GM21447 (cell line): Measurements from ENCODE around the gene UIMC1.

ENCODE experiments used
- ATAC-seq: cut with Tn5 transposase; IDR thresholded peaks from one replicate; pipeline ENCODE4 v1.9.1; 2021; ENCODE audit not compliant: unreplicated experiment

Gene UIMC1

DNA sequence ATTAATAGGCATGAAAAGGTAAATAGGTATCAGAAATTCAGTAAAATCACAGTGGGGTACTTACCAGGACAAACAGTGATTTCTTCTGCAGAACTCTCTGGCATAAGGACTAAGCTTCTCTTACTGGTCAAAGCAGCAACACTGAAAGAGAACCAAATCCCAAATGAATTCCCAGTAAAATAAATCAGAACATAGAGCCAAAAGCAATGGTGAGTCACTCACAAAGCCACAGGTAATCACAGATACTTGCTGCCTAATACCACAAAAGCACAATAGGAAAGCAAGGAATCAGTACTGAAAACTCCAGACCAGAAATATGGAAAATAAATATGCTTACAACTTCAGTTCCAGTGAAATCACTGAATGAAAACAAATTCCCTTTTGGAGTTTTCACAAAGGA, 50.7 kb downstream of the UIMC1 start:
- ATAC-seq, result no peak

DNA sequence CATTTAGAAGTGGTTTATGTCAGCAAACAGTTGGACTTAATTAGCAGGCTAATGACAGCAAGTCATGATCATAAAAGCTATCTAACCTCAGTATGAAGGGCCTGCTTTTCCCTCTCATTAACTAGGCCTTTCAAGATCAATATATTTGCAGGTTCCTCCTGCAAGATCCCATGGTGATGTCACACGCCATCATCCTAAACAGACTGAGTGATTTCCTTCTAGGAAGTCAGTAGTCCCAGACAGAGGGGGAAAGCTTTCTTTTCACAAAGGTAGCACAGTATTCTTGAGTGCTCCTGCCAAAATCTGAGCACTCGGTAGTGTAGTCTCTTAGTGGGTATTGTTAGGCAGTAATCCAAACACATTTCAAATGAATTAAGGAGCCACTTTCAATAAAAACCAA, 52.5 kb downstream of the UIMC1 start:
- ATAC-seq, result no peak

GRCh38 chr5:176952531-176953193, 53.9 kb downstream of the UIMC1 start:
- ATAC-seq, result no peak

- no peak for ATAC-seq
These were observed 58.1 kb downstream of the UIMC1 start for GRCh38 chr5:176948458-176948857.

GRCh38 chr5:176947847-176948246, 58.7 kb downstream of the UIMC1 start:
- ATAC-seq, result no peak

- no peak for ATAC-seq
These were observed 62.3 kb downstream of the UIMC1 start for GRCh38 chr5:176944268-176944667.

- ATAC-seq, result no peak
These were observed 62.8 kb downstream of the UIMC1 start for GRCh38 chr5:176943816-176944215.

DNA sequence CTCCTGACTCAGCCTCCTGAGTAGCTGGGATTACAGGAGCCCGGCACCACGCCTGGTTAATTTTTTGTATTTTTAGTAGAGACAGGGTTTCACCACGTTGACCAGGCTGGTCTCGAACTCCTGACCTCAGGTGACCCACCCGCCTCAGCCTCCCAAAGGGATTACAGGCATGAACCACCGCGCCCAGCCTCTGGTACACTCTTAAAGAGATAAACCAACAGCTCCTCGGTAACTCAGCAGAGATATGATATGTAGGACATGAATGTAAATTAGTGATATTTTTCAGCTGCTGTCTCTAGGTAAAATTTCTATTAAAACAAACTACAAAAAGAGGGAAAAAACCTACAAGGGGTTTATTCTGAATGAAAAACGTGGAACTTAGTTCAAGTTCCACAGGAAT, 64.6 kb downstream of the UIMC1 start:
- ATAC-seq, result no peak

DNA sequence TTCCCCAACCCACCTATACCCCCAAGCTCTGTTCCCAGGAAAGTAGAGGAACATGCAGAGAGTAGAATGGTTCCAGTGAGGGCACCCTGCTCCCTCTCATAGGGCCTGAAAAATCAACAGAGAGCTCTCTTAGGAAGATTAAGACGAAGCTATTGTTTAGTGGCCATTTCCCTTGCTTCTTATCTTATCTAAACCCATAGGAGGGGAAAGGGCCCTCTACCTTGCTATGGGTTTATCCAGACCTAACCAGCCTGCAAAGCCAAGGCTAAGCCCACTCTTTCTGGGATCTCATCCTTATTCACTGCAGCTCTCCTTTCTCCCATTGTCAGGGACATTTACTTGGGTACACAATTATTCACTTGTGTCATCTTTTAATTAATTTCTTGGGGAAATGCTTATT, 68.1 kb downstream of the UIMC1 start:
- no peak for ATAC-seq

DNA sequence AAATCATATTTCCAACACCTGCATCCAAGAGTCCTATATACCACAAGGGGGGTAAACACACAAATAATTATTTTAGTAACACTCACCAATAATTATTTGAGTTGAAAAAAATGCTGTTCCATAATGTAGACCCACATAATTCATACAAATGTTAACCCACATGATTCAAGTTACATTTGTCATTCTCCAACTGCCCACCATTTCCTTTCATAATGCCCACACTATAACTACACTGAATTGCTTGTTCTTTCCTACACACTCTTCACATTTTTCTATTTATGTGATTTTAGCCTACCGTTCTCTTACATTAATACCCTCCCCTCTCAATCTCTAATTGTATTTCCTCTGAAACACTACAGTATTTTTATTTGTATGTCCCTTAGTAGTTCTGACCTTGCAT, 71.6 kb downstream of the UIMC1 start:
- ATAC-seq, result no peak

DNA sequence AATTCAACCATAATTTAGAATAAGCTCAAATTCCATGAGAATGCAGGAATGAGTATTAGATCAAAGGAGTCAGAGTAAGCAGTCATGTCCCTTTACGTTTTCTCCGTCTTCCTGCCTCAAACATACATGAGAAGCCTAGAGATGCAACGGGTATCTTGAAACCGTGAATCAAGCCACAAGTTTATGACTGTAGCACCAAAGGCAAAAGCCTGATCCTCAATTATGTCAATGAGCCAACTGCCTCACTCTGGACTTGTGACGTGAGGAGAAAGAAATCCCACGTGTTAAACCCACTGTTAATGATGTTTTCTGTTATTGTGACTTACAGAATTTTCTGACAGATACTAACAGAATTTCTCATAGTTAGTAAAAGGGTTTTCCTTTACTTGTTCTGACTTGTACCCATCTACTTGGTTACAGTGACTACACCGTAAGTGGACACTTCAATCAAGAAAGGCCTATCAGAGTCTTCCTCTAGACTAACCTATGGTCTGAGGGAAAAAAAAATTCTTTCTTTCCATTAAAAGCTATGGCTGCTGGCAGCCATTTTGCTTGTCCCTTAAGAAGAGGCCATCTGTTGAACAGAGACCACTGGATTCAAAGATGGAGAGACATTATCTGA, 72.2 kb downstream of the UIMC1 start:
- ATAC-seq, result no peak

DNA sequence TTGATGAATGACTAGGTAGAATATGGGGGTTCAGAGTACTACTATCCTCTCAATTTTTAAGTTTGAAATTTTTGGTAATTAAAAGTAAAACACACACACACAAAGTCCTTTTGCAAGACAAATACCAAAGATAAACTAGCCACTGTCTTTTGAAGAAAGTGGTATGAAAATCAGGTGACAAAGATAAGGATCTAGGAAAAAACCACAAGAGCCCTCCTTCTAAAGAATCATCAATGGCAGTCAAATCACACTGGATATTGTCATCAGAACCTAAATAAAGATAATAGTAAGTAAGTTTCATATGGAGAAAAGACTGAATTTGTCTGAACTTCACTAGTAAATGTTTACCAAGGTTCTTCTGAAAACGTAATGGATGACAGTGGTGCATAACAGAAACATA, 76.9 kb downstream of the UIMC1 start:
- ATAC-seq, result no peak

DNA sequence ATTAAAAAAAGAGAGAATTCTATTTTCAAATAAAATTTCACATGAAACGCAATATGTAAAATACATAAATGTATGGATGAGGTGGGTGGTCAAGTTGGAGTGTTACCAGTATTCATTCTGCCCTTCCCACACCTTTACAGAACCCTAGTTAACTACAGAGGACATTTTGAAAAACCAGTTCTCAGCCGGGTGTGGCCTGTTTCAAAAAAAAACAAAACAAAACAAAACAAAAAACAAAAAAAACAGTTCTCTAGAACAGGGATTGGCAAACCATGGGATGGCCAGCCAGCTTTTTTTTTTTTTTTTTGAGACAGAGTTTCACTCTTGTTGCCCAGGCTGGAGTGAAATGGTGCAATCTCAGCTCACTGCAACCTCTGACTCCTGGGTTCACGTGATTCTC, 79.0 kb downstream of the UIMC1 start:
- ATAC-seq, result no peak

- no peak for ATAC-seq
These were observed 83.8 kb downstream of the UIMC1 start for GRCh38 chr5:176922817-176923216.

- ATAC-seq, result no peak
These were observed 84.9 kb downstream of the UIMC1 start for GRCh38 chr5:176921714-176922113.

DNA sequence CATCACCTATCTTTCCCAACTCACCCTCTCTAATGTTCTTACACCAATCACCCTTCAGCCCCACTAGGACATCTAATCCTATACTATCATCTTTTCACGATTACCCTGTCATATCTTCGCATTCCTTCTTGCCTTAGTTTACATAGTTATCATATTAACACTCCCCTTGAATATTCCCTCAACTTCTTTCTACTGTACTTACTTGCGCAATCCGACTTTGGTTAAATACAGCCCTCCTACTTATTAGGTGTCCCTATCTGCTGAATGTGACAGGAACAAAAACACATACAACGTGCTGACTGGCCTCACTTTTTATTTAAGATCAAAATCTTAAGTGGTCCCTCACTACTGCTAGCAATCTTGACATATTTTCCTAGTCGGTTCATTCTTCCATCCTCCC, 88.0 kb downstream of the UIMC1 start:
- no peak for ATAC-seq

GRCh38 chr5:176916337-176916736, 90.2 kb downstream of the UIMC1 start:
- ATAC-seq, result no peak

- ATAC-seq, result no peak
These were observed 90.7 kb downstream of the UIMC1 start for GRCh38 chr5:176915906-176916305.

GRCh38 chr5:176912115-176912514, 94.5 kb downstream of the UIMC1 start:
- ATAC-seq, result no peak

GRCh38 chr5:176908675-176909368, 97.8 kb downstream of the UIMC1 start:
- ATAC-seq, result no peak

GRCh38 chr5:176906796-176907195, 99.8 kb downstream of the UIMC1 start:
- ATAC-seq, result no peak

- no peak for ATAC-seq
These were observed 100.5 kb downstream of the UIMC1 start for GRCh38 chr5:176906126-176906525.
